Activated CD8-positive, alpha-beta memory T cell treated with anti-CD3 and anti-CD28 coated beads for 36 hours (primary cell): ENCODE results near the gene LTA. TPM values are rescaled to one million over a fixed set of nuclear protein-coding genes. Genes with fewer than 3 reads are reported as not detected.
"Not testable (repeated sequence)": the region's sequence is repeated elsewhere in the genome, so short reads cannot be mapped to it uniquely, and the experiment has no call there.

ENCODE experiments used
- CTCF ChIA-PET: fragments of 350-600 bp; sonication (Branson Sonifier 250); formaldehyde crosslinking; loops from one replicate; lab custom pipeline; 2021; ENCODE audit warnings: antibody characterized with exemption; lab: Charles Lee
- POLR2A ChIA-PET: fragments of 350-600 bp; sonication (Branson Sonifier 250); formaldehyde crosslinking; loops from one replicate; lab custom pipeline; 2021; ENCODE audit warnings: antibody characterized with exemption; lab: Charles Lee
- total RNA-seq, 2 experiments: library from RNA; stranded (reverse); gene quantifications; one replicate each; pipeline ENCODE4 v1.2.3, GENCODE V29; 2021

The LTA gene
- total RNA-seq, 2 experiments from 2014 or later: 702 to 706 TPM

DNA sequence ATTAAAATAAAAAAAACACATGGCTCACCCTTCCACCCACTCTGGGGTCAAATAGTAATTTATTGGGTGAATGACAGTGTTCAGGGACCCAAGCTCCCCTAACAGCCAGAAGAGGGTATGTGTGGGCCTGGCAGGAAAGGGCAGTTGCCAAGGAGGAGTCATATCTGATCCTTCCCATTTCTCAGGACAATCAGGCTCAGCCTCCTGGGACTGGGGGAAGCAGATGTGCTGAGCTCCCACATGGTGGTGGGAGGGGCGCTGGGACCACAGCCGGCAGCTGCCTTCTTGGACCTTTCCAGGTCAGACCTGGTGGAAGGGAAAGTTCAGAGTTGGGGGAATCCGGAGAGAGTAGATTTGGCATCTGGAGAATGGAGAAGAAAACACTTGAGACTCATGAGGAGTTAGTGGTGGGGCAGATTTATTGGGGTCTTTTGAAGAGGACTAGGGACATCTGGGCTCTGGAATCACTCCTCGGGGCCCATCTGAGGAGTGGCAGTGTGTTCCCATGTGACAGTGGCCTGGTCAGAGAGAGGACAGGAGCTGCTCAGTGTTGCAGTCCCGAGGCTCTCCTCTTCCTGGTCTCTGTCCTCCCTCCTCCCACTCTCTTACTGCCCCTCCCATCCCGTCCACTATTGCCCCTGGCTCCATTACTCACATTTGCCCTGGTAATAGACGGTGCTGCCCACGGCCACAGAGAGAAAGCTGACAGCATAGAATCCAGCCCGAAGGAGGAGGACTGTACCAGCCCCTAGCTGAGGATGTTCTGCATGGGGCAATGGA lies 17.0 kb downstream of the LTA start:
- POLR2A ChIA-PET: no interaction called here
- CTCF ChIA-PET: interaction anchor here (0.7 to 11.6 kb wide), 5 partner anchors 7 to 42 kb away, joined by 3 to 300 read pairs (median 6); partner anchors contain the start of genes ATP6V1G2, LST1, LTB and NFKBIL1

DNA sequence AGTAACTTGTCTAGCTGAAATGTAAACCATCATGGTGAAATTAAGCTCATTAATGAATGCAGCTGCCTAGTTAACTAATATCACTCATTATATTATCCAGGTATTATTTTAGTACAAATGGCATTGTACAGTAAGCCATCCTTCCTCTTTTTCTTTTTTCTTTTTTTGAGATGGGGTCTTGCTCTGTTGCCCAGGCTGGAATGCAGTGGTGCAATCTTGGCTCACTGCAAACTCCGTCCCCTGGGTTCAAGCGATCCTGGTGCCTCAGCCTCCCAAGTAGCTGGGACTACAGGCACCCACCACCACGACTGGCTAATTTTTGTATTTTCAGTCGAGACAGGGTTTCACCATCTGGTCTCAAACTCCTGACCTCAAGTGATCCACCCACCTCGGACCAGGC lies 18.6 kb downstream of the LTA start:
- POLR2A ChIA-PET: not testable (repeated sequence)
- CTCF ChIA-PET: interaction anchor here (0.6 to 11.6 kb wide), 4 partner anchors 7 to 232 kb away, joined by 3 to 300 read pairs (median 14); partner anchors contain the start of genes ATP6V1G2, LST1, LTB and NFKBIL1

DNA sequence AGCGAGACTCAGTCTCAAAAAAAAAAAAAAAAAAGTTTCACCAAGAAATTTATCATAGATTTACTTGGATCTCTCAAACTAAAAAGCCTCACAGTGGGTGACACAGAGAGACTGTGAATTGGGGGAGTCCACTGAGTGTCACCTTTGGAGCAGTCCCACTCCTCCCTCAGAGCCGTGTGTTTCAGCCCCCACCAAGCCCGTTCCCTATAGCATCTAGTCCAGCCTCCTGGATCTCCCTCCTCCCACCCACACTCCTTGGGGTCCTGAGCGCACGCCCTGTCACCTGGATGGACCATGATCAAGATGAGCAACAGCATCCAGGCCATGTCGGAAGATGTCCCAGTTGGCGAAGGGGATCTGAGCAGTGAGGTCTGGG lies 20.3 kb downstream of the LTA start:
- POLR2A ChIA-PET: interaction anchor here (0.6 to 1.9 kb wide), 6 partner anchors 10 to 233 kb away, joined by 3 to 10 read pairs (median 8); partner anchors contain the start of genes LTB and TNF
- CTCF ChIA-PET: interaction anchor here (0.6 to 11.6 kb wide), 8 partner anchors 10 to 272 kb away, joined by 3 to 348 read pairs (median 4); partner anchors contain the start of genes ATP6V1G2, DDX39B, LST1 and LTB

DNA sequence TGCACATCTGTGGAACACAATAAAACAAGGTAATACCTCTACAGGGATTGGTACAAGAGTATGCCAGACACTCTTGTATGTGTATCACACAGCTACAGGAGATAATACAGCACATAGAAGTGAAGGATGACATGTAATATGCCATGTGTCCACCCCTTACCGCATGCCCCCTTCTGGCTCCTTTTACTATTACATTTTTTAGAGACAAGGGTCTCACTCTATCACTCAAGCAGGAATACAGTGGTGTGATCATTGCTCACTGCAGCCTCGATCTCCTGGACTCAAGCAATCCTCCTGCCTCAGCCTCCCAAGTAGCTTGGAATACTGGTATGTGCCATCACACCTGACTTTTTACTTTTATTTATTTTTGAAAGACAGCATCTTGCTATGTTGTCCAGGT lies 24.9 kb downstream of the LTA start:
- CTCF ChIA-PET: interaction anchor here (1.1 to 11.6 kb wide), 13 partner anchors 8 to 103 kb away, joined by 3 to 348 read pairs (median 5); partner anchors contain the start of genes ATP6V1G2, BAG6, DDX39B and LST1
- POLR2A ChIA-PET: interaction anchor here (0.6 to 2.0 kb wide), 2 partner anchors 21 to 44 kb away, joined by 4 to 11 read pairs; partner anchors contain the start of gene TNF

DNA sequence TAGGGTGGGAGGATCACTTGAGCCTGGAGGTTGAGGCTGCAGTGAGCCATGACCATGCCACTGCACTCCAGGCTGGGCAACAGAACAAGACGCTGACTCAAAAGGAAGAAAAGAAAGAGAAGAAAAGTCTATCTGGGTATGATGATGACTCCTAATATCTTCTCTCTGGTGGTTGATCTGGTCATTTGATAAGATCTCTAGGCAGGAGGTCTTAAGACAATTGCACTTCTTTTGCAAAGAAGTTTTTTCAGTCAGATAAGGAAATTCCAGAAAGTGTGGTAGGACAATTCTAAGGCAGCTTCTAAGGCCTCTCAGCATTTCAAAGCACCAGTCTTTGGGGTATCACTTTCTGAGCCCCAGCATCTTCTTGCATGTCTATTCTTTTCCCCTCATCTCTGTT lies 35.2 kb downstream of the LTA start:
- CTCF ChIA-PET: interaction anchor here (0.7 to 1.4 kb wide), 2 partner anchors 9 to 33 kb away, joined by 3 to 4 read pairs; no protein-coding TSS in a partner anchor
- POLR2A ChIA-PET: no interaction called here

DNA sequence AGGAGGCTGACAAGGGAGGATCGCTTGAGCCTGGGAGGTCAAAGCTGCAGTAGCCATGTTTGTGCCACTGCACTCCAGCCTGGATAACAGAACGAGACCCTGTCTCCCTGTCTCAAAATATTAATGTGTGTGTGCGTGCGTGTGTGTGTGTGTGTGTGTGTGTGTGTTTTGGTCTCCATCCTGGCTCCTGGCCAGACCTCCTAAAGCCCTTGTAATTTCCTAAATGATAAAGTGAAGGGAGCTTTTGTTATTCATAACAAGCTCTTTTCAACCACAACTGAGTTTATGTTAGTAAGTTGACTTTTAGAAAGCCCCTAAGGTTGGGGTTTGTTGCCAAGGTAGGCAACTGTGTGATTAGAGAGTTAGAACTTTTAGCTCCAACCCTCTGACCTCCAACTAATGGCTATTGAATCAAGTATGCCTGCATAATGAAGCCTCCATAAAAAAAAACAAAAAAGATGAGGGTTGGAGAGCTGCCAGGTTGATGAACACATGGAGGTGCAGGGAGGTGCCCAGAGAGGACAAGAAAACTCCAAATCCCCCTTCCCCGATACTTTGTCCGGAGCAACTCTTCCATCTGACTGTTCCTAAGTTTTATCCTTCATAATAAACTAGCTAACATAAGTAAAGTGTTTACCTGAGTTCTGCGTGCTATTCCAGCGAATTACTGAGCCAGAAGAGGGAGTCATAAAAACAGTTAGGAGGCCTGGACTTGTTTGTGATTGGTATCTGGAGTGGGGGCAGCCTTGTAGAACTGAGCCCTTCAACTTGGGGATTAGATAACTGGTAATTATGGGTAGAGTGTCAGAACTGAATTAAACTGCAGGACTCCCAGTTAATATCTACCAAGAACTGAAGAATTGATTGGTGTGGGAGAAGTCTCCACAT lies 37.7 kb downstream of the LTA start:
- ChIA-PET POLR2A (no interaction called here), CTCF (interaction anchor here (0.5 to 2.2 kb wide), 7 partner anchors 11 to 113 kb away, joined by 3 to 7 read pairs (median 4); no protein-coding TSS in a partner anchor)

DNA sequence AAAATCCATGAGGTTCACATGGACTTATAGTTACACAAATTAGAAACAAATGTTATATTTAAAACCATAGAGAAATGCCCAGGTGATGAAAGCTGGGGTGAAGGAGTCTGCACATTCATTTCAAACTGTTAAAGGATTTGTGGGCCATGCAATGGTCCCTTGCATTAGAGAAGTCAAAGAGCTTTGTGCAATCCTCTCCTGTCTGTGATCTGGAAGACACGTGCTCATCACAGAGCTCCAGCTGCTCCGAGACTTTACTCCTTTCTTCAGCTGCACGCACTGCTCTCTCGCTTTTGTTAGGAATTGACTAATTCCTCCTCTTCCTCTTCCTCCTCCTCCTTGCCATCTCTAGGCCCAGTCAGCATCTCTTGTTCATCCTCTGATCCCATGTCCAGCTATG lies 38.9 kb downstream of the LTA start:
- POLR2A ChIA-PET: interaction anchor here (0.5 kb wide), 1 partner anchor 86 kb away, joined by 8 read pairs; no protein-coding TSS in a partner anchor
- CTCF ChIA-PET: interaction anchor here (0.5 to 1.4 kb wide), 4 partner anchors 12 to 160 kb away, joined by 3 to 4 read pairs (median 4); no protein-coding TSS in a partner anchor

DNA sequence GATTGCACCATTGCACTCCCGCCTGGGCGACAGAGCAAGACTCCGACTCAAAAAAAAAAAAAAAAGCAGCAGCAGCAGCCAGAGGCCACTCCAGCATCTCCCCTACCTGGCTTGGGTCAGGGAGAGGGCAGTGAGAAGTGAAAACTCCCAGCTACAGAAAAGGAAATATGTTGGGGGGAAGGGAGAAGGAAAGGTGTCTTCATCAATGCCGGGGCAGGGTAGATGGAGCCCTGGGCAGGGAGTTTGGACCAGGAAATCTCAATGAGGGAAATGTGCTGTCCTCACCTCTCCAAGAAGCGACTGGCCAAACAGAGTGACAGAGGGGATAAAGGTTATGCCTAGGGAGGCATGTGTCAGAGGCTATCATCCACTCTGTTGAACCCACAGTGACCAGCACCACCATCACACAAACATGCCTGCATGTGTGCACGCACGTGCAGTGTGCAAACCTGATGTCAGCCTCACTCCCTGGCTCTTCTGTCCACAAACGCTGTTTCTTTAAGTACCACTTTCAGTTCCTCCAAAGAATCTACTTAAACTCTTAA lies 42.1 kb downstream of the LTA start:
- CTCF ChIA-PET: interaction anchor here (1.4 to 5.7 kb wide), 2 partner anchors 15 to 63 kb away, joined by 6 to 23 read pairs; no protein-coding TSS in a partner anchor
- POLR2A ChIA-PET: interaction anchor here (0.8 kb wide), 1 partner anchor 73 kb away, joined by 3 read pairs; no protein-coding TSS in a partner anchor

DNA sequence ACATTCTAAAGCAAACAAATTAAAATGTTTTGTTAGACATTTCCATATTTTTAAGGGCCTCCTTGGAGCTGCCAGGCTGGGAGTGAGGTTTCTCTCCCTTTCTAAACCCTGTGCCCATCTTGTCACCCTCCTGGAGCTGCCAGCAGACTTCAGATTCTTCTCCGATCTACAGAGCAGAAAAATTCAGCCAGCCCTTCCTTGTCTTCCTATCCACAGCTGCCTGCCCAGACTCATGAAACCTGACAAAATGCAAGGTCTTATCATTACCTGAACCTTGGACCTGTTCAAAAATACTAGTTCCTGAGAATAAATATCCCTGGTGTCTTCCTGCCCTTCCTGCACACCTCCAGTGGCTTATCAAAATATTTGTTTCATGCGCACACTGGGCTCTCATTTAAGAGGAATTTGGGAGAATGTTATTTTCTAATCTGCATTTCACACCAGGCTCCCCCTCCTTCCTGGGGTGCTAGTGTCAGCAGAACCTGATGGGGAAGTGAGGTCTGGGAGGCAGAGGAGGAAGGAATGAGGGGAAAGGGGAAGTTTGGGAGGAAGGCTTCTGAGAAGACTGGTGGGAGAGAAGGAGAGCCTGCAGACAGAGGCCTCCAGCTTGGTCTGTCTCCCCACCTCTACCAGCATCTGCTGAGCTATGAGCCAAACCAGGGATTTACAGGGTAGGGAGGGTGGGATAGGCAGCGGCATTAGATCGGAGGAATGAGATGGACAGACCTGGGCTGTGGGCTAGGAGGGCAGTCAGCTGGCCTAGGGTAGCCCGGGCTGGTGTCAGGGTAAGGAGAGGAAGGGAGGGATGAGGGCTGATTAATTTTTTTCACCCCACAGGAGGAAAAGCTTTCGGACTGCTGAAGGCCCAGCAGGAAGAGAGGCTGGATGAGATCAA lies 42.8 kb downstream of the LTA start, which contains the start of gene AIF1:
AIF1 (plus strand) TSS at position 551 of the 895 bp plus-strand sequence; CDS start at position 647, 96 bp downstream.
- ChIA-PET CTCF (interaction anchor here (0.5 to 5.7 kb wide), 3 partner anchors 16 to 346 kb away, joined by 3 to 23 read pairs (median 6); no protein-coding TSS in a partner anchor), POLR2A (interaction anchor here (0.8 kb wide), 1 partner anchor 74 kb away, joined by 3 read pairs; no protein-coding TSS in a partner anchor)

DNA sequence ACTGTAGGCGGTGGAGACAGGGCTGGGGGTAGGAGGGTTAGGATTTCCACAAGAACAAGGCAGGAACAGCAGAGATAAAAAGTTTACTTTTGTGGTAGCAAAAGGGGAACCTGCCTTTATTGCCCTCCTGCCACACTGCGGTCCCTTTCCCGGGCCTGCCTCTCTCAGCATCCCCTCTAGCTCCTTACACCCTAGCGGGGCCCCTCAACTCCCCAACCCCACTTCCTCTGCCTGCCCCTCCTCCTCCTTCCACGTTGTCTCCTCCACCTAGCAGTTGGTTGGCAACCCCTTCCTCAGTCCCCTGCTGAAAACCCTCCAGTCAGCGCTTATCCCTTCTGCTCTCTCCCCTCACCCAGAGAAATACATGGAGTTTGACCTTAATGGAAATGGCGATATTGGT lies 43.7 kb downstream of the LTA start:
- ChIA-PET CTCF (interaction anchor here (0.5 to 5.7 kb wide), 3 partner anchors 17 to 347 kb away, joined by 3 to 23 read pairs (median 6); no protein-coding TSS in a partner anchor), POLR2A (no interaction called here)

DNA sequence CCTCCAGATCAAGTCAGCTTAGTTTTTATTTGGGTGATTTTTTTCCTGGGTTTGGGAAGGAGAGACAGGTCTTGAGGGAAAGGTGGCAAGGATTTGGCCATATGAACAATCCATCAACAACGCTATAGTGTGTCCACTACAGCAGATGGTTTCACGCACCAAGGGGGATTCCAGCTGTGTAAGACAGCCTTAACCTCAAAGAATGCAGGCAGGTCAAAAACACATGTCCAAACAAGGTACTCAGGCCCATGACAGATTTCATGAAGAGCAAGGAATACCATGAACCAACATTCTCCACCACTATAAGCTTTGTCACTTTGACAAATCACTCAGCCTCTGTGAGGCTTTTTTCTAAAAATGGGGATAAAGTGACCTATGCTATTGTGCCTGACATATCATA lies 44.9 kb downstream of the LTA start:
- CTCF ChIA-PET: interaction anchor here (5.7 kb wide), 1 partner anchor 18 kb away, joined by 23 read pairs; no protein-coding TSS in a partner anchor
- POLR2A ChIA-PET: no interaction called here

DNA sequence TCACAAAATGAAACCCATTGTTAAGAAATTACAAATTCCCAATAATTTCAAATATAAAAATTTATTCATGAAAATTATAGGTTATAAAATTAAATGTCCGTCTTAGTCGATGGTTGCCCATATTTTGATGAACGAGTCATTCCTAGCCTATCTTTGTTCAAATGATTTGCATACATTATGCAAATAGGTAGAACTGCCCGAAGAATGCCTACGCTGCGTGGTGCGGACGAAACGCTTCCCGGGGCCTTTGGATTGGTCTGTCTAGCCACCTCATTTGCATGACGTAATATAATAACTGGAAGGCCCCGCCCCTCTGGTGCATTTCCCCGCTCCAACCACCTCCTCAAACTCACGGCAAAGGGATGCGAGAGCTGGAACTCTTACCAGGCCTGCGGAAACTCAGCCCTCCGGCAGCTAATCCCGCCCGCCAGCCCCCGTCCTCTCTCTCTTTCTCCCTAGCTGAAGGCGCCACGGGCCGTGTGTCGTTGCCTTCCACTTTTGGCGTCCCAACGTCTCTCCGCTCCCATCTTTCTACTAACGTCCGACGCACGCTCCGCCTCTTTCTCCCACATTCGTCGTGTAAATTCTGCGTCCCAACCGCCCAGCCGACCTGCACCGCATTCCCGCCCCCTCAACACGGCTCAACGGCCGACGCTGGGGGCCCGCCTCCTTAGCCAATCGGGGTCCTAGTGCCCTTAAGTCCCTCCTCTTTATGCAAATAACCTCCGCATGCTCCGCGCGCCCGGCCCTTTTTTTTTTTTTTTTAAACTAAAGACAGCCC lies 47.9 kb downstream of the LTA start:
- CTCF ChIA-PET: interaction anchor here (1.2 kb wide), 1 partner anchor 25 kb away, joined by 3 read pairs; no protein-coding TSS in a partner anchor
- POLR2A ChIA-PET: interaction anchor here (0.8 to 1.0 kb wide), 3 partner anchors 32 to 79 kb away, joined by 3 to 5 read pairs (median 3); partner anchors contain the start of gene DDX39B

DNA sequence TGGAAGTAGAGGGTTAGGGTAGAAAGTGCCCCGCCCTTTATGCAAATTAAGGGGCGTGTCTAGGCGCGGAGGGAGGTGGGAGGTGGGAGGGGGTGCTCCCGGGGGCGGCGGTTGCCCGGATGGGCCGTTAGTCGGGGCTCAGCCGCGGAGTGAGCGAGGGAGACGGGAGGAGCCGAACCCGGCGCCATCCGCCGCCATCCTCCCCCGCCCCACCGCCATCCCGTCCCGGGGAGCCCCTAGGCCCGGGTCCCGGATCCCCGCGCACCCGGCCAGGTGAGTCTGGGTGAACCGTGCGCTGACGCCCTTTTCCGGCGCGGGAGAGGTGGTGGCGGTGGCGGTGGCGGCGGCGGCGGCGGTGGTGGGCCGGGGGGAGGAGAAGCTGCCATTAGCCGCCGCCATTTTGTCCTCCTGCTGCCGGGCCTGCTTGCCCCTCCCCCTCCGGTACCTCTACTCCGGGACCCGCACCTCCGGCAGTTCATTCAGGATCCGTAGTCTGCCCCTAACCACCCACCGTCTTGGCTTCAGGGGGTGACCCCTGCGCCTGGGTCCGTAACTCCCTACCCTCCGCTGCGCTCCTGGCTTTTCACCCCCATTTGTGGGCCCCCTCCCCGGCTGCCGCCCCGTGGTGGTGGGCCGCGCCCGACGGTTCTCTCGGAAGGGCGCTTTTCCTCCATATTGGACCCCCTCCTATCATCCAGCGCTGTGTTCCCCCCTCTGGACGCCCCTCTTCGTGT lies 48.7 kb downstream of the LTA start, which contains the start of gene PRRC2A:
PRRC2A (plus strand) TSS at position 130 of the 734 bp plus-strand sequence. CDS start 2,075 bp downstream, outside the sequence.
- ChIA-PET POLR2A (interaction anchor here (1.0 to 2.6 kb wide), 3 partner anchors 31 to 79 kb away, joined by 3 to 20 read pairs (median 5); partner anchors contain the start of genes BAG6 and DDX39B), CTCF (interaction anchor here (1.2 kb wide), 1 partner anchor 24 kb away, joined by 3 read pairs; no protein-coding TSS in a partner anchor)

DNA sequence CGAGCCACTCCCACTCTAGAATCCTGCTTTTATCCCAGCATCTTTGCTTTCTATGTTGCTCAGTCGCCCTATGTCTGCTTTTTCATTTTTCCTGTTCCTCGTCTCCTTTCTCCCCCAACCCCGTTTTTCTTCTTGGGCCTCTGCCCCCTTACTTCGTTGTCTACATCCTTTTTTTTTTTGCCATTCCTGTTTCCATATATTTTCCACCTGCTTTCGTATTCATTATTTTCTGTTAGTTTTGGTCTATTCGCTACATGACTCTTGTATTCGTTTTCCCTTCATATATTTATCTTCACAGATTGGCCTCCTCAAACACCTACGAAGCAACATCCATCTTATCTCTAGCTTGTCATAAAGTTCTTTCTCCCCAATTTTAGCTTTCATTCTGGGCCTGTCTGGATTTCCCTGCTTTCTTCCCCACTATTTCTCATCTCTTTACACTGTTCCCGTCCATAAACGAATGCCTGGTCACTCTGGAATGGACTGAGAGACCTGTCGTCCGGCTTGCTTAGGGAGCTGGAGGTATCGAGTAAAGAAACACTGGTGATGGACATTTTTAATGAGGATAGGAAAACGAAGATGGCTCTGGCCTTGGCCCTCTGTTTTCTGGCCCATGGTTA lies 49.3 kb downstream of the LTA start:
- CTCF ChIA-PET: no interaction called here
- POLR2A ChIA-PET: interaction anchor here (1.8 to 2.6 kb wide), 3 partner anchors 13 to 44 kb away, joined by 5 to 20 read pairs (median 7); partner anchors contain the start of gene BAG6
